OCI-LY7 (cell line): ENCODE measurements around the gene FIG4. TPM values are rescaled to one million over a fixed set of nuclear protein-coding genes. Genes with fewer than 3 reads are reported as not detected.

Experiments
- BruUV-seq: library from RNA; stranded (reverse); fragments of 400-500 nt; replicated peaks from 2 replicates; lab custom pipeline; 2021; lab: Mats Ljungman, UMichigan
- CTCF ChIA-PET: fragments of 300-600 bp; sonication (Branson Sonifier 250); formaldehyde crosslinking; loops from one replicate; lab custom pipeline; 2022; ENCODE audit warnings: antibody characterized with exemption; ENCODE audit not compliant: unreplicated experiment; lab: Charles Lee
- POLR2A ChIA-PET: fragments of 300-600 bp; sonication (Branson Sonifier 250); formaldehyde crosslinking; loops from one replicate; lab custom pipeline; 2022; ENCODE audit warnings: antibody characterized with exemption; lab: Charles Lee
- DNase-seq: peaks from one replicate; pipeline ENCODE4 v3.0.0-alpha.2; 2015; ENCODE audit warnings: low spot score
- H2AFZ ChIP-seq: fragments of 200-600 bp; sonication (generic), shearing (Covaris generic); 2 replicates; pipeline ENCODE4 v1.6.1; 2014; ENCODE audit warnings: mild to moderate bottlenecking, antibody characterized with exemption, low read length, moderate library complexity
- H3K27ac ChIP-seq: fragments of 200-600 bp; sonication (generic); 2 replicates; pipeline ENCODE4 v1.5.1; 2014; ENCODE audit warnings: mixed run types, low read depth, mild to moderate bottlenecking, moderate library complexity, low read length, inconsistent platforms; ENCODE audit not compliant: poor library complexity, severe bottlenecking
- H3K36me3 ChIP-seq: fragments of 200-600 bp; sonication (generic); 2 replicates; pipeline ENCODE4 v1.6.1; 2014; ENCODE audit warnings: mild to moderate bottlenecking, antibody characterized with exemption, low read length, moderate library complexity, mixed read lengths; ENCODE audit not compliant: insufficient read depth
- H3K4me1 ChIP-seq: fragments of 200-600 bp; sonication (generic); 2 replicates; pipeline ENCODE4 v1.5.1; 2014; ENCODE audit warnings: mild to moderate bottlenecking, low read length; ENCODE audit not compliant: insufficient read depth, poor library complexity, severe bottlenecking
- H3K4me2 ChIP-seq: fragments of 200-600 bp; sonication (generic); 2 replicates; pipeline ENCODE4 v1.6.1; 2014; ENCODE audit warnings: mild to moderate bottlenecking, low read length
- H3K4me3 ChIP-seq: fragments of 200-600 bp; sonication (generic); 2 replicates; pipeline ENCODE4 v1.5.1; 2014; ENCODE audit warnings: mild to moderate bottlenecking, low read depth, low read length; ENCODE audit not compliant: poor library complexity, severe bottlenecking
- H3K79me2 ChIP-seq: fragments of 200-600 bp; sonication (generic); 2 replicates; pipeline ENCODE4 v1.6.1; 2016; ENCODE audit warnings: low read depth, mild to moderate bottlenecking, low read length, moderate library complexity, mixed read lengths; ENCODE audit not compliant: insufficient read depth
- H3K9me2 ChIP-seq: fragments of 200-600 bp; sonication (generic); 2 replicates; pipeline ENCODE4 v1.6.1; 2016; ENCODE audit warnings: mild to moderate bottlenecking, low read length, mixed read lengths; ENCODE audit not compliant: insufficient read depth
- H3K9me3 ChIP-seq: fragments of 200-600 bp; sonication (generic); 2 replicates; pipeline ENCODE4 v1.6.1; 2014; ENCODE audit warnings: mild to moderate bottlenecking, mixed run types, low read length, mixed read lengths
- H4K20me1 ChIP-seq: fragments of 200-600 bp; sonication (generic); 2 replicates; pipeline ENCODE4 v1.6.1; 2014; ENCODE audit warnings: mild to moderate bottlenecking, antibody characterized with exemption, low read length, moderate library complexity, mixed read lengths; ENCODE audit not compliant: insufficient read depth
- EZH2phosphoT487 ChIP-seq: fragments of 200-600 bp; sonication (generic); IDR thresholded peaks from 2 replicates; pipeline ENCODE4 v1.6.1; 2018; ENCODE audit warnings: low read depth, borderline replicate concordance, mild to moderate bottlenecking, mixed run types, antibody characterized with exemption, low read length, moderate library complexity, mixed read lengths
- intact Hi-C: fragments of 100-400 bp; cut with micrococcal nuclease; formaldehyde crosslinking; loops from one replicate; pipeline ENCODE4 v1.10.0; 2022; ENCODE audit not compliant: unreplicated experiment
- total RNA-seq, 2 experiments: library from RNA; depleted of rRNA in 1 of 2; stranded (reverse); fragments of >200 nt in 1 of 2; shearing (Covaris generic) in 1 of 2; gene quantifications; 2 replicates each; pipeline ENCODE4 v1.2.3, GENCODE V29; 2014 to 2022
- TF ChIP-seq, protein P1 (sequence below): fragments of 200-600 bp; sonication (generic); conservative IDR thresholded peaks from 2 replicates; pipeline ENCODE4 v1.5.1; 2014; ENCODE audit warnings: mild to moderate bottlenecking, antibody characterized with exemption, low read length, moderate library complexity, mixed read lengths

The FIG4 gene
- total RNA-seq, 2 experiments from 2014 or later, result 13.3 to 22.9 TPM

DNA sequence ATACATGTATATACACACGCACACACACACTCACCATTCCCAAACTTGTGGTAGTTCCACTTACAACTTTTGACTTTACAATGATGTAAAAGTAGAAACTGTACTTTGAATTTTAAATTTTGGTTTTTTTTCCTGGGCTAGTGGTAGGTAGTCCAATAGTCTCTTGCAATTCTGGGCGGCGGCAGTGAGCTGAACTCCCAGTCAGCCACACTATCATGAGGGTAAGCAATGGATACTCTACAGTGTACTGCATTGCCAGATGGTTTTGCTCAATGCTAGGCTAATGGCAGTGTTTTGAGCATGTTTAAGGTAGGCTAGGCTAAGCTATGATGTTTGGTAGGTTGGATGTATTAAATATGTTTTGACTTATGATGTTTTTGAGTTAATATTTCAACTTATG is 150.8 kb downstream of the FIG4 start:
- intact Hi-C loops, result no loop called here
- TF ChIP-seq, protein P1, sequence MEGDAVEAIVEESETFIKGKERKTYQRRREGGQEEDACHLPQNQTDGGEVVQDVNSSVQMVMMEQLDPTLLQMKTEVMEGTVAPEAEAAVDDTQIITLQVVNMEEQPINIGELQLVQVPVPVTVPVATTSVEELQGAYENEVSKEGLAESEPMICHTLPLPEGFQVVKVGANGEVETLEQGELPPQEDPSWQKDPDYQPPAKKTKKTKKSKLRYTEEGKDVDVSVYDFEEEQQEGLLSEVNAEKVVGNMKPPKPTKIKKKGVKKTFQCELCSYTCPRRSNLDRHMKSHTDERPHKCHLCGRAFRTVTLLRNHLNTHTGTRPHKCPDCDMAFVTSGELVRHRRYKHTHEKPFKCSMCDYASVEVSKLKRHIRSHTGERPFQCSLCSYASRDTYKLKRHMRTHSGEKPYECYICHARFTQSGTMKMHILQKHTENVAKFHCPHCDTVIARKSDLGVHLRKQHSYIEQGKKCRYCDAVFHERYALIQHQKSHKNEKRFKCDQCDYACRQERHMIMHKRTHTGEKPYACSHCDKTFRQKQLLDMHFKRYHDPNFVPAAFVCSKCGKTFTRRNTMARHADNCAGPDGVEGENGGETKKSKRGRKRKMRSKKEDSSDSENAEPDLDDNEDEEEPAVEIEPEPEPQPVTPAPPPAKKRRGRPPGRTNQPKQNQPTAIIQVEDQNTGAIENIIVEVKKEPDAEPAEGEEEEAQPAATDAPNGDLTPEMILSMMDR, result no peak
- no peak for TF ChIP-seq EZH2phosphoT487
- no peaks in the 10 kb centered on the region for H3K36me3 ChIP-seq
- H3K4me3 ChIP-seq, result no peak overlapping the region
- H3K9me2 ChIP-seq, result no peaks in the 10 kb centered on the region
- H2AFZ ChIP-seq, result no peak overlapping the region
- no peaks in the 10 kb centered on the region for H4K20me1 ChIP-seq
- DNase-seq, result no peak
- no TSS peak for BruUV-seq
- ChIA-PET POLR2A (no interaction called here), CTCF (interaction anchor here (0.6 kb wide), 1 partner anchor 207 kb away, joined by 15 read pairs; no protein-coding TSS in a partner anchor)
- no peak overlapping the region for H3K4me2 ChIP-seq
- H3K9me3 ChIP-seq, result no peaks in the 10 kb centered on the region
- H3K4me1 ChIP-seq, result no peaks in the 10 kb centered on the region
- no peaks in the 10 kb centered on the region for H3K79me2 ChIP-seq
- no peak overlapping the region for H3K27ac ChIP-seq

DNA sequence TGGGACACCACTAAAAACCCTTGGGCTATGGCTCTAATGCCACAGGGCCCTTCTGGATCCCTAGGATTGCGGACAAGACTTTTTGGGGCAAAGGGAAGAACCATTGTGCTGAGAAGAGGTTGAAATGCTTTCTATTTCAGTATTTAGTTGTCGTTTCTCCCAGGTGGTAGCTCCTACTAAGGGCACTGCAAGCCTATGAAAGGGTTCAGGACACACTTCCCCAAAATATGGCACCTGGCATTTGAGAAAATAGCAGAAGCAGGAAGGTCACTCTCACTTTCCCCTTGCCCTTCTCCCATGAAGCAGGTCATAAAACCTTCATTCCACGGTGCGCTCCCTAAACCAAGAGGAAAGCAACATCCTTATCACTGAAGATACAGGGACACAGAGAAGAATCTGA is 161.6 kb downstream of the FIG4 start:
- H3K9me2 ChIP-seq, result no peaks in the 10 kb centered on the region
- CTCF ChIA-PET, result no interaction called here
- no peaks in the 10 kb centered on the region for H3K36me3 ChIP-seq
- no peaks in the 10 kb centered on the region for H4K20me1 ChIP-seq
- H3K9me3 ChIP-seq, result no peaks in the 10 kb centered on the region
- H3K4me2 ChIP-seq, result no peak overlapping the region
- no peak for DNase-seq
- H3K4me3 ChIP-seq, result no peak overlapping the region
- no TSS peak for BruUV-seq
- POLR2A ChIA-PET, result no interaction called here
- H2AFZ ChIP-seq, result no peak overlapping the region
- no peak for TF ChIP-seq EZH2phosphoT487
- TF ChIP-seq, protein P1, result no peak
- intact Hi-C loops, result no loop called here
- H3K79me2 ChIP-seq, result no peaks in the 10 kb centered on the region
- no peaks in the 10 kb centered on the region for H3K4me1 ChIP-seq
- H3K27ac ChIP-seq, result no peak overlapping the region

DNA sequence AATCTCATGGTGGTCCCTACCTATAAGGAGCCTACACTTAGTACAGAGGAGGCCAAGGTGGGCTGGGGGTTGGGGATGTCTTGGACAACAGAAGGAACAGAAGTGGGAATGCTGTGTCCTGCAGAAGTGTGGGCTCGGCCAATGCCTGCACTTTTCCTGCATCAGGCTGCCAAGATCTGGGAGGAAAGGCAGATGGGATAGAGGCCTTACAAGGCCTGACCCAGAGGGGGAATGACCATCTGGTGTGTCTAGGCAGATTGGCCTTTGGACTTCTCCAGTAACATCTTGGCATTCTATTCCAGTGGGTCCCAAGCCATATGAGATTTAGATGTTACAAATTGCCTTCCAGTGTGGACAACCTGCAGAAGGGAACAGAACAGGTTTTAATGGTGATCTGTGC is 162.3 kb downstream of the FIG4 start:
- no peaks in the 10 kb centered on the region for H3K9me2 ChIP-seq
- H4K20me1 ChIP-seq, result no peaks in the 10 kb centered on the region
- DNase-seq, result no peak
- H3K9me3 ChIP-seq, result no peaks in the 10 kb centered on the region
- H2AFZ ChIP-seq, result no peak overlapping the region
- TF ChIP-seq EZH2phosphoT487, result no peak
- intact Hi-C loops, result no loop called here
- POLR2A ChIA-PET, result no interaction called here
- BruUV-seq, result no TSS peak
- H3K36me3 ChIP-seq, result no peaks in the 10 kb centered on the region
- CTCF ChIA-PET, result no interaction called here
- no peak overlapping the region for H3K4me3 ChIP-seq
- no peaks in the 10 kb centered on the region for H3K4me1 ChIP-seq
- no peaks in the 10 kb centered on the region for H3K79me2 ChIP-seq
- no peak overlapping the region for H3K27ac ChIP-seq
- no peak overlapping the region for H3K4me2 ChIP-seq
